HG03175 (cell line): ENCODE results near the gene C1orf21.
A peak's percentile ranks its signal among the peaks of the same experiment; 100 is the strongest.

Experiments
- ATAC-seq: cut with Tn5 transposase; IDR thresholded peaks from one replicate; pipeline ENCODE4 v1.9.1; 2021; ENCODE audit warnings: mild to moderate bottlenecking, moderate library complexity; ENCODE audit not compliant: unreplicated experiment

The C1orf21 gene

GRCh38 chr1:184647471-184647870, 260.6 kb downstream of the C1orf21 start:
- ATAC-seq = no peak

- no peak for ATAC-seq
Measured at GRCh38 chr1:184648160-184648855, 261.5 kb downstream of the C1orf21 start.

- no peak for ATAC-seq
Measured at GRCh38 chr1:184648856-184649201, 262.0 kb downstream of the C1orf21 start.

- ATAC-seq = no peak
Measured at GRCh38 chr1:184649451-184649888, 262.6 kb downstream of the C1orf21 start.

- ATAC-seq = no peak
Measured at GRCh38 chr1:184650177-184650866, 263.5 kb downstream of the C1orf21 start.

- ATAC-seq = no peak
Measured at GRCh38 chr1:184655185-184655584, 268.4 kb downstream of the C1orf21 start.

- ATAC-seq = no peak
Measured at GRCh38 chr1:184656221-184656620, 269.4 kb downstream of the C1orf21 start.

- no peak for ATAC-seq
Measured at GRCh38 chr1:184658055-184658454, 271.2 kb downstream of the C1orf21 start.

GRCh38 chr1:184660462-184661191, 273.8 kb downstream of the C1orf21 start:
- no peak for ATAC-seq

- no peak for ATAC-seq
Measured at GRCh38 chr1:184661801-184662200, 275.0 kb downstream of the C1orf21 start.

- ATAC-seq = peak; percentile 67
Measured at GRCh38 chr1:184664042-184664660, 277.3 kb downstream of the C1orf21 start.

GRCh38 chr1:184664661-184665060, 277.8 kb downstream of the C1orf21 start:
- no peak for ATAC-seq

- no peak for ATAC-seq
Measured at GRCh38 chr1:184665360-184665759, 278.5 kb downstream of the C1orf21 start.

GRCh38 chr1:184669391-184669790, 282.6 kb downstream of the C1orf21 start:
- no peak for ATAC-seq

GRCh38 chr1:184672013-184672726, 285.3 kb downstream of the C1orf21 start:
- ATAC-seq = no peak

- no peak for ATAC-seq
Measured at GRCh38 chr1:184673305-184673704, 286.5 kb downstream of the C1orf21 start.

- ATAC-seq = no peak
Measured at GRCh38 chr1:184677344-184677743, 290.5 kb downstream of the C1orf21 start.
